IPS-20b (cell line): ENCODE results near the gene LRTM1.

Source experiments
- H3K27ac ChIP-seq: one replicate; pipeline ENCODE4 v1.5.1; 2013; ENCODE audit warnings: low read length
- H3K27me3 ChIP-seq: 2 replicates; pipeline ENCODE4 v1.6.1; 2013; ENCODE audit warnings: mild to moderate bottlenecking, low read length, inconsistent platforms; ENCODE audit not compliant: insufficient read depth
- H3K36me3 ChIP-seq: 2 replicates; pipeline ENCODE4 v1.6.1; 2013; ENCODE audit warnings: low read depth, mild to moderate bottlenecking, inconsistent platforms, low read length, moderate library complexity; ENCODE audit not compliant: insufficient read depth
- H3K4me1 ChIP-seq: 2 replicates; pipeline ENCODE4 v1.6.1; 2013; ENCODE audit warnings: mild to moderate bottlenecking, control low read depth, inconsistent platforms, low read length, moderate library complexity; ENCODE audit not compliant: insufficient read depth
- H3K4me3 ChIP-seq: 2 replicates; pipeline ENCODE4 v1.5.1; 2013; ENCODE audit warnings: mild to moderate bottlenecking, low read length, inconsistent platforms
- H3K9ac ChIP-seq: 2 replicates; pipeline ENCODE4 v1.6.1; 2013; ENCODE audit warnings: low read depth, mild to moderate bottlenecking, inconsistent platforms, low read length, moderate library complexity
- H3K9me3 ChIP-seq: 2 replicates; pipeline ENCODE4 v1.6.1; 2013; ENCODE audit warnings: mild to moderate bottlenecking, low read depth, low read length, inconsistent platforms; ENCODE audit not compliant: insufficient read depth

The LRTM1 gene

GRCh38 chr3:54870423-54870822 lies 57.4 kb downstream of the LRTM1 start:
- no peaks in the 10 kb centered on the region for H3K27me3 ChIP-seq
- no peaks in the 10 kb centered on the region for H3K9me3 ChIP-seq
- H3K27ac ChIP-seq, result no peak overlapping the region
- H3K4me3 ChIP-seq, result no peak overlapping the region
- H3K36me3 ChIP-seq, result no peaks in the 10 kb centered on the region
- H3K9ac ChIP-seq, result no peak overlapping the region
- peaks cover 11% of the 10 kb centered on the region; the same call in 1 of the 2 replicates for H3K4me1 ChIP-seq
